ENCODE results near the gene MYO1E. TPM values are rescaled to one million over a fixed set of nuclear protein-coding genes. Genes with fewer than 3 reads are reported as not detected.

MYO1E gene
- total and polyA plus RNA-seq, 4 donors, result 6.7 to 70.9 (median 21.6) TPM

- Histone ChIP-seq H3K9ac (ENCODE audit: low read depth in 1 of 2, low read length in 2 of 2) (no peak overlapping the region), H3K27ac (ENCODE audit: low read depth in 1 of 2, low read length in 2 of 2) (peak overlapping the region in 1 of 2 donors; percentile 44), H3K27me3 (ENCODE audit: control insufficient read depth in 4 of 4, insufficient read depth in 4 of 4, low read length in 3 of 4) (no peaks in the 10 kb centered on the region), H3K9me3 (ENCODE audit: control insufficient read depth in 4 of 4, low read length in 3 of 4) (no peaks in the 10 kb centered on the region), H3K36me3 (ENCODE audit: control insufficient read depth in 4 of 4, insufficient read depth in 3 of 4, low read depth in 1 of 4, low read length in 3 of 4) (no peaks in the 10 kb centered on the region), H3K4me3 (ENCODE audit: low read depth in 1 of 3, low read length in 3 of 3) (no peak overlapping the region), H3K4me1 (ENCODE audit: control insufficient read depth in 4 of 4, insufficient read depth in 4 of 4, low read length in 3 of 4) (peaks cover 5 to 29% (median 13%) of the 10 kb centered on the region in 4 donors)
- WGBS, result 61% methylated on average over 6 of the region's 6 CpGs
- DNase-seq (ENCODE audit: low spot score), result no peak
- TF ChIP-seq TAF1 (conservative IDR thresholded peaks at IDR 0.05), result no peak
- TF ChIP-seq HNF4A (conservative IDR thresholded peaks at IDR 0.05), result no peak
- TF ChIP-seq JUND (IDR thresholded peaks at IDR 0.05), result no peak
- no peak for TF ChIP-seq SP1 (IDR thresholded peaks at IDR 0.05)
- TF ChIP-seq, protein P1, sequence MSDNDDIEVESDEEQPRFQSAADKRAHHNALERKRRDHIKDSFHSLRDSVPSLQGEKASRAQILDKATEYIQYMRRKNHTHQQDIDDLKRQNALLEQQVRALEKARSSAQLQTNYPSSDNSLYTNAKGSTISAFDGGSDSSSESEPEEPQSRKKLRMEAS (IDR thresholded peaks at IDR 0.05), result no peak
- TF ChIP-seq GABPA (IDR thresholded peaks at IDR 0.05 in 1 of 2, conservative IDR thresholded peaks at IDR 0.05 in 1 of 2), result no peak
- no peak for TF ChIP-seq FOXA1 (IDR thresholded peaks at IDR 0.05)
- TF ChIP-seq, protein P2, sequence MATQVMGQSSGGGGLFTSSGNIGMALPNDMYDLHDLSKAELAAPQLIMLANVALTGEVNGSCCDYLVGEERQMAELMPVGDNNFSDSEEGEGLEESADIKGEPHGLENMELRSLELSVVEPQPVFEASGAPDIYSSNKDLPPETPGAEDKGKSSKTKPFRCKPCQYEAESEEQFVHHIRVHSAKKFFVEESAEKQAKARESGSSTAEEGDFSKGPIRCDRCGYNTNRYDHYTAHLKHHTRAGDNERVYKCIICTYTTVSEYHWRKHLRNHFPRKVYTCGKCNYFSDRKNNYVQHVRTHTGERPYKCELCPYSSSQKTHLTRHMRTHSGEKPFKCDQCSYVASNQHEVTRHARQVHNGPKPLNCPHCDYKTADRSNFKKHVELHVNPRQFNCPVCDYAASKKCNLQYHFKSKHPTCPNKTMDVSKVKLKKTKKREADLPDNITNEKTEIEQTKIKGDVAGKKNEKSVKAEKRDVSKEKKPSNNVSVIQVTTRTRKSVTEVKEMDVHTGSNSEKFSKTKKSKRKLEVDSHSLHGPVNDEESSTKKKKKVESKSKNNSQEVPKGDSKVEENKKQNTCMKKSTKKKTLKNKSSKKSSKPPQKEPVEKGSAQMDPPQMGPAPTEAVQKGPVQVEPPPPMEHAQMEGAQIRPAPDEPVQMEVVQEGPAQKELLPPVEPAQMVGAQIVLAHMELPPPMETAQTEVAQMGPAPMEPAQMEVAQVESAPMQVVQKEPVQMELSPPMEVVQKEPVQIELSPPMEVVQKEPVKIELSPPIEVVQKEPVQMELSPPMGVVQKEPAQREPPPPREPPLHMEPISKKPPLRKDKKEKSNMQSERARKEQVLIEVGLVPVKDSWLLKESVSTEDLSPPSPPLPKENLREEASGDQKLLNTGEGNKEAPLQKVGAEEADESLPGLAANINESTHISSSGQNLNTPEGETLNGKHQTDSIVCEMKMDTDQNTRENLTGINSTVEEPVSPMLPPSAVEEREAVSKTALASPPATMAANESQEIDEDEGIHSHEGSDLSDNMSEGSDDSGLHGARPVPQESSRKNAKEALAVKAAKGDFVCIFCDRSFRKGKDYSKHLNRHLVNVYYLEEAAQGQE (IDR thresholded peaks at IDR 0.05), result no peak
- no peak for TF ChIP-seq FOXA2 (IDR thresholded peaks at IDR 0.05)
- TF ChIP-seq, protein P3, sequence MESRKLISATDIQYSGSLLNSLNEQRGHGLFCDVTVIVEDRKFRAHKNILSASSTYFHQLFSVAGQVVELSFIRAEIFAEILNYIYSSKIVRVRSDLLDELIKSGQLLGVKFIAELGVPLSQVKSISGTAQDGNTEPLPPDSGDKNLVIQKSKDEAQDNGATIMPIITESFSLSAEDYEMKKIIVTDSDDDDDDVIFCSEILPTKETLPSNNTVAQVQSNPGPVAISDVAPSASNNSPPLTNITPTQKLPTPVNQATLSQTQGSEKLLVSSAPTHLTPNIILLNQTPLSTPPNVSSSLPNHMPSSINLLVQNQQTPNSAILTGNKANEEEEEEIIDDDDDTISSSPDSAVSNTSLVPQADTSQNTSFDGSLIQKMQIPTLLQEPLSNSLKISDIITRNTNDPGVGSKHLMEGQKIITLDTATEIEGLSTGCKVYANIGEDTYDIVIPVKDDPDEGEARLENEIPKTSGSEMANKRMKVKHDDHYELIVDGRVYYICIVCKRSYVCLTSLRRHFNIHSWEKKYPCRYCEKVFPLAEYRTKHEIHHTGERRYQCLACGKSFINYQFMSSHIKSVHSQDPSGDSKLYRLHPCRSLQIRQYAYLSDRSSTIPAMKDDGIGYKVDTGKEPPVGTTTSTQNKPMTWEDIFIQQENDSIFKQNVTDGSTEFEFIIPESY (IDR thresholded peaks at IDR 0.05), result no peak
- TF ChIP-seq, protein P4, sequence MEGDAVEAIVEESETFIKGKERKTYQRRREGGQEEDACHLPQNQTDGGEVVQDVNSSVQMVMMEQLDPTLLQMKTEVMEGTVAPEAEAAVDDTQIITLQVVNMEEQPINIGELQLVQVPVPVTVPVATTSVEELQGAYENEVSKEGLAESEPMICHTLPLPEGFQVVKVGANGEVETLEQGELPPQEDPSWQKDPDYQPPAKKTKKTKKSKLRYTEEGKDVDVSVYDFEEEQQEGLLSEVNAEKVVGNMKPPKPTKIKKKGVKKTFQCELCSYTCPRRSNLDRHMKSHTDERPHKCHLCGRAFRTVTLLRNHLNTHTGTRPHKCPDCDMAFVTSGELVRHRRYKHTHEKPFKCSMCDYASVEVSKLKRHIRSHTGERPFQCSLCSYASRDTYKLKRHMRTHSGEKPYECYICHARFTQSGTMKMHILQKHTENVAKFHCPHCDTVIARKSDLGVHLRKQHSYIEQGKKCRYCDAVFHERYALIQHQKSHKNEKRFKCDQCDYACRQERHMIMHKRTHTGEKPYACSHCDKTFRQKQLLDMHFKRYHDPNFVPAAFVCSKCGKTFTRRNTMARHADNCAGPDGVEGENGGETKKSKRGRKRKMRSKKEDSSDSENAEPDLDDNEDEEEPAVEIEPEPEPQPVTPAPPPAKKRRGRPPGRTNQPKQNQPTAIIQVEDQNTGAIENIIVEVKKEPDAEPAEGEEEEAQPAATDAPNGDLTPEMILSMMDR (IDR thresholded peaks at IDR 0.05; ENCODE audit: low read depth, low read length, missing input control), result no peak
- no peak for TF ChIP-seq RXRA (IDR thresholded peaks at IDR 0.05)
- TF ChIP-seq RAD21 (IDR thresholded peaks at IDR 0.05), result no peak
- no peak for TF ChIP-seq NR2F2 (IDR thresholded peaks at IDR 0.05)
Observed at GRCh38 chr15:59304807-59305206, 67.9 kb downstream of the MYO1E start.

GRCh38 chr15:59304034-59304795 is 68.5 kb downstream of the MYO1E start:
- Histone ChIP-seq H3K9me3 (ENCODE audit: control insufficient read depth in 4 of 4, low read length in 3 of 4) (no peaks in the 10 kb centered on the region), H3K4me3 (ENCODE audit: low read depth in 1 of 3, low read length in 3 of 3) (no peak overlapping the region), H3K9ac (ENCODE audit: low read depth in 1 of 2, low read length in 2 of 2) (no peak overlapping the region), H3K27me3 (ENCODE audit: control insufficient read depth in 4 of 4, insufficient read depth in 4 of 4, low read length in 3 of 4) (no peaks in the 10 kb centered on the region), H3K4me1 (ENCODE audit: control insufficient read depth in 4 of 4, insufficient read depth in 4 of 4, low read length in 3 of 4) (peaks cover 5 to 30% (median 17%) of the 10 kb centered on the region in 4 donors), H3K27ac (ENCODE audit: low read depth in 1 of 2, low read length in 2 of 2) (peak overlapping the region in 1 of 2 donors; percentile 44), H3K36me3 (ENCODE audit: control insufficient read depth in 4 of 4, insufficient read depth in 3 of 4, low read depth in 1 of 4, low read length in 3 of 4) (no peaks in the 10 kb centered on the region)
- 92% methylated on average over 15 of the region's 15 CpGs for WGBS
- TF ChIP-seq NR2F2 (IDR thresholded peaks at IDR 0.05) (no peak), ATF3 (IDR thresholded peaks at IDR 0.05) (no peak), FOXA1 (IDR thresholded peaks at IDR 0.05) (no peak), RXRA (IDR thresholded peaks at IDR 0.05) (no peak), SP1 (IDR thresholded peaks at IDR 0.05) (no peak), GABPA (IDR thresholded peaks at IDR 0.05 in 1 of 2, conservative IDR thresholded peaks at IDR 0.05 in 1 of 2) (no peak), JUND (IDR thresholded peaks at IDR 0.05) (no peak), HNF4G (IDR thresholded peaks at IDR 0.05) (no peak), EGR1 (IDR thresholded peaks at IDR 0.05; ENCODE audit: low read depth in 2 of 2) (no peak), HNF4A (conservative IDR thresholded peaks at IDR 0.05) (no peak)
- TF ChIP-seq, protein P3 (IDR thresholded peaks at IDR 0.05), result no peak
- no peak for DNase-seq (ENCODE audit: low spot score)

All from liver (tissue), 9 donors.